H1 (cell line): ENCODE results near the gene SPAG17. TPM values are rescaled to one million over a fixed set of nuclear protein-coding genes. Genes with fewer than 3 reads are reported as not detected.

Experiments
- CTCF ChIA-PET: fragments of 300-600 bp; sonication (Branson Sonifier 250); formaldehyde crosslinking; loops from one replicate; lab custom pipeline; 2021; ENCODE audit not compliant: partially characterized antibody; lab: Charles Lee
- POLR2A ChIA-PET: fragments of 300-600 bp; sonication (Branson Sonifier 250); formaldehyde crosslinking; loops from one replicate; lab custom pipeline; 2021; ENCODE audit warnings: inconsistent platforms; ENCODE audit not compliant: partially characterized antibody; lab: Charles Lee
- DNase-seq, 2 experiments: peaks; one replicate each; pipeline versions ENCODE4 v3.0.0 to v3.0.0-alpha.2; 2010 to 2022; ENCODE audit warnings: low spot score in 2 of 2, low read depth in 1 of 2, mixed read lengths in 1 of 2
- FAIRE-seq: peaks from 2 replicates; lab custom pipeline; 2011; peaks lifted over from hg19 to GRCh38; lab: Jason Lieb, UNC
- H2AFZ ChIP-seq: 2 replicates; pipeline ENCODE4 v1.8.1; 2012; ENCODE audit warnings: low read length, inconsistent platforms
- H2AK5ac ChIP-seq: 2 replicates; pipeline ENCODE4 v1.6.1; 2013; ENCODE audit warnings: low read depth, low read length
- H2BK120ac ChIP-seq: replicated peaks from 2 replicates; pipeline ENCODE3; 2013; ENCODE audit warnings: low read depth, low read length, inconsistent platforms
- H2BK12ac ChIP-seq: 2 replicates; pipeline ENCODE4 v1.6.1; 2013; ENCODE audit warnings: low read depth, low read length
- H2BK15ac ChIP-seq: 2 replicates; pipeline ENCODE4 v1.6.1; 2013; ENCODE audit warnings: low read length
- H2BK20ac ChIP-seq: 2 replicates; pipeline ENCODE4 v1.6.1; 2013; ENCODE audit warnings: low read length
- H2BK5ac ChIP-seq: 2 replicates; pipeline ENCODE4 v1.6.1; 2013; ENCODE audit warnings: low read depth, low read length
- H3K14ac ChIP-seq: 2 replicates; pipeline ENCODE4 v1.6.1; 2013; ENCODE audit warnings: inconsistent platforms; ENCODE audit not compliant: insufficient read length
- H3K18ac ChIP-seq: 2 replicates; pipeline ENCODE4 v1.6.1; 2013; ENCODE audit warnings: low read length; ENCODE audit errors: extremely low read depth
- H3K23ac ChIP-seq: 2 replicates; pipeline ENCODE4 v1.6.1; 2013; ENCODE audit warnings: inconsistent platforms; ENCODE audit not compliant: insufficient read length
- H3K23me2 ChIP-seq: 2 replicates; pipeline ENCODE4 v1.6.1; 2013; ENCODE audit warnings: low read depth, low read length
- H3K27ac ChIP-seq: 2 replicates; pipeline ENCODE4 v1.6.1; 2011; ENCODE audit warnings: low read depth, low read length, inconsistent platforms
- H3K27me3 ChIP-seq, 4 experiments: replicated peaks in 1 of 4; 1 replicate in 1 of 4; 2 replicates in 3 of 4; pipeline versions ENCODE4 v1.6.1 to v1.8.1; 2011 to 2013; ENCODE audit warnings: low read length in 3 of 4, mild to moderate bottlenecking in 3 of 4, inconsistent platforms in 2 of 4, mixed read lengths in 2 of 4, moderate library complexity in 1 of 4; ENCODE audit not compliant: control insufficient read depth in 3 of 4, insufficient read depth in 3 of 4; ENCODE audit errors: extremely low read depth in 1 of 4
- H3K36me3 ChIP-seq, 4 experiments: 2 replicates each; pipeline versions ENCODE4 v1.6.1 to v1.8.1; 2011 to 2013; ENCODE audit warnings: mild to moderate bottlenecking in 4 of 4, low read length in 3 of 4, moderate library complexity in 2 of 4, control low read depth in 1 of 4, inconsistent platforms in 1 of 4; ENCODE audit not compliant: insufficient read depth in 4 of 4, control insufficient read depth in 2 of 4
- H3K4ac ChIP-seq: replicated peaks from 2 replicates; pipeline ENCODE3; 2013; ENCODE audit warnings: low read length, low read depth, mixed read lengths, inconsistent platforms; ENCODE audit not compliant: insufficient read length
- H3K4me1 ChIP-seq, 4 experiments: replicated peaks in 1 of 4; 1 replicate in 1 of 4; 2 replicates in 3 of 4; pipeline versions ENCODE4 v1.6.1 to v1.8.1; 2011 to 2013; ENCODE audit warnings: low read length in 3 of 4, inconsistent platforms in 2 of 4, mixed read lengths in 1 of 4; ENCODE audit not compliant: insufficient read depth in 4 of 4, control insufficient read depth in 3 of 4
- H3K4me2 ChIP-seq, 2 experiments: 2 replicates each; pipeline versions ENCODE4 v1.6.1 to v1.8.1; 2011 to 2013; ENCODE audit warnings: low read depth in 2 of 2, low read length in 2 of 2, control low read depth in 1 of 2, inconsistent platforms in 1 of 2, mild to moderate bottlenecking in 1 of 2; ENCODE audit not compliant: insufficient read depth in 1 of 2
- H3K4me3 ChIP-seq, 4 experiments: fragments of 200-600, 300-600 bp in 1 of 4; sonication (generic), shearing (Covaris generic), sonication (Bioruptor Twin) in 1 of 4; 2 replicates each; pipeline versions ENCODE4 v1.5.1 to v1.8.1; 2011 to 2016; ENCODE audit warnings: low read length in 4 of 4, low read depth in 3 of 4, control low read depth in 2 of 4, inconsistent platforms in 2 of 4, mild to moderate bottlenecking in 2 of 4, mixed read lengths in 1 of 4, moderate library complexity in 1 of 4; ENCODE audit not compliant: insufficient read depth in 2 of 4; ENCODE audit errors: extremely low read depth in 1 of 4
- H3K56ac ChIP-seq: replicated peaks from 2 replicates; pipeline ENCODE3; 2013; ENCODE audit warnings: low read depth, mild to moderate bottlenecking, mixed read lengths, low read length, inconsistent platforms; ENCODE audit not compliant: insufficient read length
- H3K79me1 ChIP-seq: 2 replicates; pipeline ENCODE4 v1.6.1; 2013; ENCODE audit warnings: low read depth, low read length, control low read depth
- H3K79me2 ChIP-seq, 2 experiments: 2 replicates each; pipeline versions ENCODE4 v1.6.1 to v1.8.1; 2012 to 2013; ENCODE audit warnings: low read length in 2 of 2, mild to moderate bottlenecking in 2 of 2, inconsistent platforms in 1 of 2; ENCODE audit not compliant: insufficient read depth in 2 of 2, control insufficient read depth in 1 of 2
- H3K9ac ChIP-seq, 4 experiments: replicated peaks in 1 of 4; 1 replicate in 1 of 4; 2 replicates in 3 of 4; pipeline versions ENCODE4 v1.6.1 to v1.8.1; 2011 to 2013; ENCODE audit warnings: low read depth in 3 of 4, low read length in 3 of 4, control low read depth in 2 of 4, mild to moderate bottlenecking in 2 of 4, moderate library complexity in 2 of 4, inconsistent platforms in 1 of 4; ENCODE audit errors: extremely low read depth in 1 of 4
- H3K9me3 ChIP-seq, 2 experiments: 2 replicates each; pipeline versions ENCODE4 v1.6.1 to v1.8.1; 2012 to 2013; ENCODE audit warnings: mild to moderate bottlenecking in 2 of 2, moderate library complexity in 2 of 2, control low read depth in 1 of 2, inconsistent platforms in 1 of 2, low read depth in 1 of 2, low read length in 1 of 2, mixed read lengths in 1 of 2; ENCODE audit not compliant: insufficient read depth in 2 of 2
- H4K20me1 ChIP-seq, 2 experiments: replicated peaks in 1 of 2; 2 replicates each; pipeline versions ENCODE3 to v1.8.1; 2011 to 2013; ENCODE audit warnings: inconsistent platforms in 2 of 2, low read length in 2 of 2, mild to moderate bottlenecking in 1 of 2; ENCODE audit not compliant: insufficient read depth in 2 of 2, control insufficient read depth in 1 of 2
- H4K5ac ChIP-seq: 2 replicates; pipeline ENCODE4 v1.6.1; 2013; ENCODE audit warnings: low read length, low read depth, mixed read lengths, inconsistent platforms; ENCODE audit not compliant: insufficient read length
- H4K8ac ChIP-seq: 2 replicates; pipeline ENCODE4 v1.8.0; 2013; ENCODE audit warnings: mild to moderate bottlenecking, moderate library complexity, low read length, inconsistent platforms; ENCODE audit not compliant: insufficient read depth; ENCODE audit errors: extremely low read depth
- H4K91ac ChIP-seq: replicated peaks from 2 replicates; pipeline ENCODE3; 2013; ENCODE audit warnings: low read length, mixed read lengths, inconsistent platforms; ENCODE audit not compliant: insufficient read length
- ATF3 ChIP-seq: IDR thresholded peaks from 2 replicates; pipeline ENCODE4 v1.6.1; 2011; ENCODE audit warnings: low read depth, mild to moderate bottlenecking, low read length; ENCODE audit not compliant: insufficient read depth
- BRCA1 ChIP-seq: IDR thresholded peaks from 2 replicates; pipeline ENCODE4 v1.6.1; 2012; ENCODE audit warnings: low read depth, low read length, improper control_type of control experiment
- CEBPB ChIP-seq: IDR thresholded peaks from 2 replicates; pipeline ENCODE4 v1.6.1; 2012; ENCODE audit warnings: low read depth, low read length
- CHD2 ChIP-seq: IDR thresholded peaks from 2 replicates; pipeline ENCODE4 v1.6.1; 2012; ENCODE audit warnings: low read length, improper control_type of control experiment
- GABPA ChIP-seq: IDR thresholded peaks from 2 replicates; pipeline ENCODE4 v1.6.1; 2011; ENCODE audit warnings: mild to moderate bottlenecking, low read length, moderate library complexity, borderline replicate concordance; ENCODE audit not compliant: insufficient read depth
- HDAC6 ChIP-seq: IDR thresholded peaks from one replicate; pipeline ENCODE4 v1.7.1; 2012; ENCODE audit warnings: low read depth, mild to moderate bottlenecking, inconsistent platforms, low read length, moderate library complexity
- KDM1A ChIP-seq: fragments of 200-600, 300-600 bp; sonication (generic); IDR thresholded peaks from 2 replicates; pipeline ENCODE4 v1.7.1; 2016; ENCODE audit warnings: mild to moderate bottlenecking, low read length, borderline replicate concordance
- RNF2 ChIP-seq: fragments of 200-900, 300-1000 bp; sonication (generic); IDR thresholded peaks from 2 replicates; pipeline ENCODE4 v1.7.1; 2016; ENCODE audit warnings: borderline replicate concordance, low read depth, mild to moderate bottlenecking, antibody characterized with exemption, low read length; ENCODE audit not compliant: poor library complexity, severe bottlenecking; ENCODE audit errors: missing control alignments
- SIRT6 ChIP-seq: IDR thresholded peaks from one replicate; pipeline ENCODE4 v1.7.1; 2012; ENCODE audit warnings: low read length, inconsistent platforms
- SIX5 ChIP-seq: IDR thresholded peaks from 2 replicates; pipeline ENCODE4 v1.6.1; 2011; ENCODE audit warnings: mild to moderate bottlenecking, low read depth, low read length
- SRF ChIP-seq: IDR thresholded peaks from 2 replicates; pipeline ENCODE4 v1.6.1; 2011; ENCODE audit warnings: mild to moderate bottlenecking, low read depth, low read length, moderate library complexity
- TAF7 ChIP-seq: optimal IDR thresholded peaks from 2 replicates; pipeline ENCODE3; 2011; ENCODE audit warnings: low read depth, mild to moderate bottlenecking, inconsistent platforms, low read length, moderate library complexity, borderline replicate concordance
- TBP ChIP-seq: IDR thresholded peaks from 2 replicates; pipeline ENCODE4 v1.6.1; 2011; ENCODE audit warnings: low read depth, low read length, improper control_type of control experiment
- ZNF274 ChIP-seq: IDR thresholded peaks from 2 replicates; pipeline ENCODE4 v1.7.0; 2012; ENCODE audit warnings: low read length, borderline replicate concordance; ENCODE audit errors: extremely low read depth
- WGBS, 2 experiments: shearing (Covaris generic) in 1 of 2; methylation state at CpG; one replicate each; pipeline versions ENCODE4 v1.1.6 to v1.1.7; 2013 to 2015; ENCODE audit warnings: low lambda C conversion rate in 2 of 2, mixed read lengths in 2 of 2, inconsistent platforms in 1 of 2, low coverage in 1 of 2, missing lambda C conversion rate in 1 of 2; ENCODE audit not compliant: insufficient replicate concordance in 2 of 2, insufficient coverage in 1 of 2, insufficient read length in 1 of 2; ENCODE audit errors: extremely low coverage in 1 of 2, missing lambda C conversion rate in 1 of 2; 5-methylcytosine and 5-hydroxymethylcytosine counted together
- polyA plus RNA-seq, 7 experiments: library from polyadenylated mRNA; depleted of rRNA in 3 of 7; stranded (reverse) in 5 of 7; unstranded in 2 of 7; fragments of >200 nt in 5 of 7; fragments of 200-250 nt in 2 of 7; gene quantifications; 1 replicate in 5 of 7; 2 replicates in 1 of 7; 4 replicates in 1 of 7; pipeline versions ENCODE4 v1.2.1 to v1.2.3, GENCODE V29; 2011 to 2013; ENCODE audit warnings: missing spikeins in 2 of 7, mixed read lengths in 2 of 7
- total RNA-seq: library from RNA; stranded (reverse); fragmentation: NEBNext Ultra II Directional; extraction: Animal tissue kit (Norgen Biotek cat#: 25700); gene quantifications from 2 replicates; pipeline ENCODE4 v1.2.1, GENCODE V29; 2021

The SPAG17 gene
- total and polyA plus RNA-seq, 2 of the 8 experiments (the other 6 are each of a cell fraction or from before 2014, with no cell fraction given) = 0.56 to 0.62 TPM

- Histone ChIP-seq H3K56ac (no peak overlapping the region), H3K14ac (no peak overlapping the region), H3K27ac (no peak overlapping the region), H3K4me2 (no peak overlapping the region), H2BK120ac (no peak overlapping the region), H3K36me3 (no peaks in the 10 kb centered on the region), H4K5ac (no peak overlapping the region), H3K23me2 (no peaks in the 10 kb centered on the region; the same call in 1 of the 2 replicates), H3K9me3 (no peaks in the 10 kb centered on the region), H2BK15ac (no peak overlapping the region), H2AFZ (no peak overlapping the region), H2BK20ac (no peak overlapping the region), H2BK5ac (no peak overlapping the region), H3K4me3 (no peak overlapping the region), H4K8ac (no peak overlapping the region), H3K79me1 (no peaks in the 10 kb centered on the region), H3K18ac (no peak overlapping the region), H3K4me1 (no peaks in the 10 kb centered on the region), H3K79me2 (no peaks in the 10 kb centered on the region), H4K20me1 (no peaks in the 10 kb centered on the region), H3K4ac (no peak overlapping the region), H3K27me3 (no peaks in the 10 kb centered on the region), H3K9ac (no peak overlapping the region), H2AK5ac (no peak overlapping the region), H3K23ac (no peak overlapping the region), H4K91ac (no peak overlapping the region), H2BK12ac (no peak overlapping the region)
- ChIA-PET CTCF (no interaction called here), POLR2A (no interaction called here)
- no peak for DNase-seq
- no peak for FAIRE-seq
- TF ChIP-seq SRF = no peak
- TF ChIP-seq GABPA = no peak
- no peak for TF ChIP-seq TAF7
- no peak for TF ChIP-seq TBP
- no peak for TF ChIP-seq RNF2
- no peak for TF ChIP-seq KDM1A
- no peak for TF ChIP-seq CEBPB
- no peak for TF ChIP-seq SIRT6
- no peak for TF ChIP-seq ATF3
- no peak for TF ChIP-seq CHD2
- TF ChIP-seq HDAC6 = no peak
- no peak for TF ChIP-seq ZNF274
- TF ChIP-seq SIX5 = no peak
- no peak for TF ChIP-seq BRCA1
- WGBS, 2 experiments = 77% methylated on average over 3 of the region's 3 CpGs; no CpG with 5 or more reads in 1 of the 2 experiments
These were observed 82.6 kb downstream of the SPAG17 start for GRCh38 chr1:118102445-118102844.
